Measurements from ENCODE around the gene HNRNPUL1. TPM values are rescaled to one million over a fixed set of nuclear protein-coding genes. Genes with fewer than 3 reads are reported as not detected.

HNRNPUL1 gene
- total RNA-seq, 1 experiment from 2014 or later = 201 TPM

GRCh38 chr19:41334793-41335192, 70.6 kb downstream of the HNRNPUL1 start:
- H3K4me2 ChIP-seq (ENCODE audit: low read length) = no peak overlapping the region
- DNase-seq (ENCODE audit: low read depth, low spot score) (no peak), ATAC-seq (no peak)
- H4K20me1 ChIP-seq (ENCODE audit: insufficient read depth) = no peaks in the 10 kb centered on the region
- CTCF ChIA-PET = no interaction called here
- no peaks in the 10 kb centered on the region for H3K9me2 ChIP-seq (ENCODE audit: insufficient read depth)
- RAD21 ChIA-PET (ENCODE audit: low non-redundant PET in 1 of 2, low total read pairs in 2 of 2, uncharacterized antibody in 2 of 2, unreplicated experiment in 2 of 2) = no interaction called here
- intact Hi-C loops (cut with micrococcal nuclease) = no loop called here
- no peak overlapping the region for H3K27ac ChIP-seq (ENCODE audit: low read depth, low read length)
- H3K9ac ChIP-seq (ENCODE audit: low read length) = no peak overlapping the region
- H3K36me3 ChIP-seq (ENCODE audit: control insufficient read depth in 1 of 2, insufficient read depth in 2 of 2, low read length in 2 of 2) = peaks cover 0 to 5% of the 10 kb centered on the region in 2 experiments; a peak in 3 of 4 replicates
- H3K79me2 ChIP-seq (ENCODE audit: insufficient read depth, low read length) = no peaks in the 10 kb centered on the region
- no peak for TF ChIP-seq ZFX (IDR thresholded peaks at IDR 0.05)
- no peak for TF ChIP-seq YY1 (IDR thresholded peaks at IDR 0.05; ENCODE audit: extremely low read depth, insufficient replicate concordance, low read depth, low read length)
- TF ChIP-seq CBX3 (IDR thresholded peaks at IDR 0.05; ENCODE audit: low read depth) = no peak
- TF ChIP-seq SIN3A (IDR thresholded peaks at IDR 0.05; ENCODE audit: low read depth) = no peak
- TF ChIP-seq MAX (IDR thresholded peaks at IDR 0.05) = no peak
- TF ChIP-seq ZNF274 (IDR thresholded peaks at IDR 0.05; ENCODE audit: low read depth, low read length) = no peak
- no peak for TF ChIP-seq POLR2AphosphoS5 (IDR thresholded peaks at IDR 0.05; ENCODE audit: low read depth, low read length)
- no peak for TF ChIP-seq EGR1 (IDR thresholded peaks at IDR 0.05; ENCODE audit: low read depth)
- TF ChIP-seq RAD21 (IDR thresholded peaks at IDR 0.05; ENCODE audit: low read depth) = no peak
- no peak for TF ChIP-seq REST (IDR thresholded peaks at IDR 0.05; ENCODE audit: low read depth)
- no TSS peak for BruUV-seq (replicated peaks)
- H3K4me1 ChIP-seq (ENCODE audit: control insufficient read depth in 1 of 2, insufficient read depth in 2 of 2, low read length in 2 of 2) = no peaks in the 10 kb centered on the region
- H3K27me3 ChIP-seq (ENCODE audit: insufficient read depth, low read length) = no peaks in the 10 kb centered on the region
- POLR2A ChIA-PET = no interaction called here
- H2AFZ ChIP-seq (ENCODE audit: low read depth, low read length, poor library complexity, severe bottlenecking) = no peak overlapping the region
- no peak overlapping the region for H3K4me3 ChIP-seq (replicated peaks in 1 of 2; ENCODE audit: low read depth in 1 of 2, low read length in 2 of 2)
- H3K9me3 ChIP-seq (ENCODE audit: control insufficient read depth in 1 of 2, insufficient read depth in 1 of 2, low read depth in 1 of 2, low read length in 2 of 2) = no peaks in the 10 kb centered on the region

Data from HCT116 (cell line).